ENCODE data around the gene USP17L22.
"Not testable (repeated sequence)": the region's sequence is repeated elsewhere in the genome, so short reads cannot be mapped to it uniquely, and the experiment has no call there.

DNA sequence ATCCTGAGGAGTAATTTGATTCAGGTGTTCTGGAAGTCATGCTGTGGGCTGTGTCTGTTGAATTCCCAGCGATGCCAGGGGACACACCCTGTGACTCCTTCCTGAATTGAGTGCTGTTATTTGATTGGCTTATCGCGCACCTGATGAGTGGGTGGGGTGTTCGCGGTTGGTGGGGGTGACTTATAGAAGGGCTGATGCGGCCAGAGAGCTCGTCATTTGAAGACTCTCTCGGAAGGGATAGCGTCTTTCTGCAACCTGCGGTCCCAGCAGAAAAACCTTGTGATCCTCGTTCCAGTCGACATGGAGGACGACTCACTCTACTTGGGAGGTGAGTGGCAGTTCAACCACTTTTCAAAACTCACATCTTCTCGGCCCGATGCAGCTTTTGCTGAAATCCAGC lies at the start of gene USP17L22:
- TF ChIP-seq, protein P1, sequence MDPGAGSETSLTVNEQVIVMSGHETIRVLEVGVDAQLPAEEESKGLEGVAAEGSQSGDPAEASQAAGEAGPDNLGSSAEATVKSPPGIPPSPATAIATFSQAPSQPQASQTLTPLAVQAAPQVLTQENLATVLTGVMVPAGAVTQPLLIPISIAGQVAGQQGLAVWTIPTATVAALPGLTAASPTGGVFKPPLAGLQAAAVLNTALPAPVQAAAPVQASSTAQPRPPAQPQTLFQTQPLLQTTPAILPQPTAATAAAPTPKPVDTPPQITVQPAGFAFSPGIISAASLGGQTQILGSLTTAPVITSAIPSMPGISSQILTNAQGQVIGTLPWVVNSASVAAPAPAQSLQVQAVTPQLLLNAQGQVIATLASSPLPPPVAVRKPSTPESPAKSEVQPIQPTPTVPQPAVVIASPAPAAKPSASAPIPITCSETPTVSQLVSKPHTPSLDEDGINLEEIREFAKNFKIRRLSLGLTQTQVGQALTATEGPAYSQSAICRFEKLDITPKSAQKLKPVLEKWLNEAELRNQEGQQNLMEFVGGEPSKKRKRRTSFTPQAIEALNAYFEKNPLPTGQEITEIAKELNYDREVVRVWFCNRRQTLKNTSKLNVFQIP (CRISPR knock-in tag; IDR thresholded peaks at IDR 0.05; ENCODE audit: borderline replicate concordance, low read depth): not testable (repeated sequence)
- TF ChIP-seq ARNTL (CRISPR knock-in tag; IDR thresholded peaks at IDR 0.05; ENCODE audit: borderline replicate concordance, low read depth); RARB (CRISPR knock-in tag; IDR thresholded peaks at IDR 0.05); OSR1 (CRISPR knock-in tag; IDR thresholded peaks at IDR 0.05); GLIS3 (CRISPR knock-in tag; IDR thresholded peaks at IDR 0.05); BACH2 (CRISPR knock-in tag; IDR thresholded peaks at IDR 0.05; ENCODE audit: borderline replicate concordance): not testable (repeated sequence)
- TF ChIP-seq, protein P2, sequence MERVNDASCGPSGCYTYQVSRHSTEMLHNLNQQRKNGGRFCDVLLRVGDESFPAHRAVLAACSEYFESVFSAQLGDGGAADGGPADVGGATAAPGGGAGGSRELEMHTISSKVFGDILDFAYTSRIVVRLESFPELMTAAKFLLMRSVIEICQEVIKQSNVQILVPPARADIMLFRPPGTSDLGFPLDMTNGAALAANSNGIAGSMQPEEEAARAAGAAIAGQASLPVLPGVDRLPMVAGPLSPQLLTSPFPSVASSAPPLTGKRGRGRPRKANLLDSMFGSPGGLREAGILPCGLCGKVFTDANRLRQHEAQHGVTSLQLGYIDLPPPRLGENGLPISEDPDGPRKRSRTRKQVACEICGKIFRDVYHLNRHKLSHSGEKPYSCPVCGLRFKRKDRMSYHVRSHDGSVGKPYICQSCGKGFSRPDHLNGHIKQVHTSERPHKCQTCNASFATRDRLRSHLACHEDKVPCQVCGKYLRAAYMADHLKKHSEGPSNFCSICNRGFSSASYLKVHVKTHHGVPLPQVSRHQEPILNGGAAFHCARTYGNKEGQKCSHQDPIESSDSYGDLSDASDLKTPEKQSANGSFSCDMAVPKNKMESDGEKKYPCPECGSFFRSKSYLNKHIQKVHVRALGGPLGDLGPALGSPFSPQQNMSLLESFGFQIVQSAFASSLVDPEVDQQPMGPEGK (CRISPR knock-in tag; IDR thresholded peaks at IDR 0.05; ENCODE audit: borderline replicate concordance): not testable (repeated sequence)
